WTC11 (cell line): Measurements from ENCODE around the gene GABRB1. TPM values are rescaled to one million over a fixed set of nuclear protein-coding genes. Genes with fewer than 3 reads are reported as not detected.

Experiments used
- ATAC-seq: fragments of 200-7000 bp; cut with Tn5 transposase; 2 replicates; pipeline ENCODE4 v1.10.0; 2021; ENCODE audit warnings: mild to moderate bottlenecking, moderate library complexity
- CTCF ChIA-PET: fragments of 300-600 bp; sonication (Branson Sonifier 250); formaldehyde crosslinking; loops from one replicate; lab custom pipeline; 2021; ENCODE audit warnings: antibody characterized with exemption; lab: Charles Lee
- POLR2A ChIA-PET: fragments of 350-600 bp; sonication (Branson Sonifier 250); formaldehyde crosslinking; loops from one replicate; lab custom pipeline; 2021; ENCODE audit warnings: antibody characterized with exemption; lab: Charles Lee
- DNase-seq: peaks from one replicate; pipeline ENCODE4 v3.0.0; 2021; ENCODE audit warnings: low spot score
- H3K27ac Mint-ChIP-seq: 2 replicates; pipeline ENCODE4 v1.8.0; 2021; ENCODE audit warnings: mixed read lengths
- H3K27me3 Mint-ChIP-seq: 2 replicates; pipeline ENCODE4 v1.8.0; 2021; ENCODE audit warnings: low read depth, mild to moderate bottlenecking, moderate library complexity, mixed read lengths
- H3K36me3 Mint-ChIP-seq: 2 replicates; pipeline ENCODE4 v1.8.0; 2021; ENCODE audit warnings: mixed read lengths
- H3K4me1 Mint-ChIP-seq: 2 replicates; pipeline ENCODE4 v1.8.0; 2022; ENCODE audit warnings: mixed read lengths
- H3K4me3 Mint-ChIP-seq: 2 replicates; pipeline ENCODE4 v1.8.0; 2021; ENCODE audit warnings: mild to moderate bottlenecking, moderate library complexity, mixed read lengths
- H3K9me3 Mint-ChIP-seq: 2 replicates; pipeline ENCODE4 v1.8.0; 2021; ENCODE audit warnings: mixed read lengths
- FOXP1 ChIP-seq: sonication (generic); formaldehyde crosslinking; IDR thresholded peaks from 2 replicates; pipeline ENCODE4 v1.8.0; 2022; ENCODE audit warnings: missing genetic modification reagents, mild to moderate bottlenecking, moderate library complexity, borderline replicate concordance
- JUN ChIP-seq: sonication (generic); formaldehyde crosslinking; IDR thresholded peaks from 2 replicates; pipeline ENCODE4 v1.8.0; 2023; ENCODE audit warnings: mild to moderate bottlenecking, missing genetic modification reagents
- MYBL2 ChIP-seq: sonication (generic); formaldehyde crosslinking; IDR thresholded peaks from 2 replicates; pipeline ENCODE4 v1.8.1; 2023; ENCODE audit warnings: mild to moderate bottlenecking, moderate library complexity, missing genetic modification reagents
- NFATC4 ChIP-seq: fragments of 250-450 bp; sonication (Bioruptor Pico); IDR thresholded peaks from 2 replicates; pipeline ENCODE4 v1.9.0; 2021; ENCODE audit warnings: mild to moderate bottlenecking
- PRRX2 ChIP-seq: fragments of 250-450 bp; sonication (Bioruptor Pico); IDR thresholded peaks from 2 replicates; pipeline ENCODE4 v1.8.0; 2021; ENCODE audit warnings: mild to moderate bottlenecking
- TEAD1 ChIP-seq: sonication (generic); formaldehyde crosslinking; IDR thresholded peaks from 2 replicates; pipeline ENCODE4 v1.8.0; 2022; ENCODE audit warnings: mild to moderate bottlenecking, missing genetic modification reagents
- ZBTB21 ChIP-seq: sonication (generic); formaldehyde crosslinking; IDR thresholded peaks from 2 replicates; pipeline ENCODE4 v1.8.1; 2023; ENCODE audit warnings: mild to moderate bottlenecking, missing genetic modification reagents, borderline replicate concordance
- ZNF138 ChIP-seq: sonication (generic); formaldehyde crosslinking; conservative IDR thresholded peaks from 2 replicates; pipeline ENCODE4 v1.8.1; 2022; ENCODE audit warnings: mild to moderate bottlenecking, moderate library complexity, missing genetic modification reagents
- total RNA-seq: library from RNA; stranded (reverse); gene quantifications from 3 replicates; pipeline ENCODE4 v1.2.3, GENCODE V29; 2021
- TF ChIP-seq, protein P1 (sequence below): sonication (generic); formaldehyde crosslinking; IDR thresholded peaks from 2 replicates; pipeline ENCODE4 v1.8.0; 2023; ENCODE audit warnings: missing genetic modification reagents, mild to moderate bottlenecking, borderline replicate concordance
- TF ChIP-seq, protein P2 (sequence below): sonication (generic); formaldehyde crosslinking; IDR thresholded peaks from 2 replicates; pipeline ENCODE4 v1.8.1; 2022; ENCODE audit warnings: mild to moderate bottlenecking, moderate library complexity, missing genetic modification reagents
- TF ChIP-seq, protein P3 (sequence below): sonication (generic); formaldehyde crosslinking; IDR thresholded peaks from 2 replicates; pipeline ENCODE4 v1.8.1; 2023; ENCODE audit warnings: mild to moderate bottlenecking, moderate library complexity, missing genetic modification reagents
- TF ChIP-seq, protein P4 (sequence below): fragments of 200-600 bp; IDR thresholded peaks from 2 replicates; pipeline ENCODE4 v1.8.0; 2022; ENCODE audit warnings: antibody characterized with exemption
- TF ChIP-seq, protein P5 (sequence below): sonication (generic); formaldehyde crosslinking; IDR thresholded peaks from 2 replicates; pipeline ENCODE4 v1.8.0; 2023; ENCODE audit warnings: mild to moderate bottlenecking, missing genetic modification reagents

Gene GABRB1
- total RNA-seq, 1 experiment from 2014 or later, result 0.66 TPM

DNA sequence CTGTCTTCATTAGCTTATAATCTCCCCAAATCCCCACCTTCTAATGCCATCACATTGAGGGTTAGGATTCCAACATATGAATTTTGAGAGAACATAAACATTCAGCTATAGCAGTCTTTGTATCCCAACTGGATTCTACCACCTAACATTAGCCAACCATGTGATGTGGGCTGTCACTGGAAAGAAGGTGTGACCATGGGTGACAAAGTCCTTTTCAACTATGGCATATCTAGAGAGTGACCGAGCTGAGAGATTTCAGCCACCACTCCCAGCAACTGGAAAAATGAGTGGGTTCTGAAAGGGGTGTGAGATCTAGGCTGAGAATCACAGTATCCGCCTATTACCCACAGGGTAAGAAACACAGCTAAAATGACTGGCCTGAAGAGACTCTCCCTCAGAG is 22.1 kb downstream of the GABRB1 start:
- Mint-ChIP-seq H3K4me1 (peaks cover 44% of the 10 kb centered on the region), H3K9me3 (no peaks in the 10 kb centered on the region)
- TF ChIP-seq ZNF138 (CRISPR knock-in tag) (no peak), PRRX2 (CRISPR knock-in tag) (no peak), NFATC4 (no peak), MYBL2 (CRISPR knock-in tag) (no peak), JUN (no peak), TEAD1 (CRISPR knock-in tag) (no peak)
- TF ChIP-seq, protein P1, sequence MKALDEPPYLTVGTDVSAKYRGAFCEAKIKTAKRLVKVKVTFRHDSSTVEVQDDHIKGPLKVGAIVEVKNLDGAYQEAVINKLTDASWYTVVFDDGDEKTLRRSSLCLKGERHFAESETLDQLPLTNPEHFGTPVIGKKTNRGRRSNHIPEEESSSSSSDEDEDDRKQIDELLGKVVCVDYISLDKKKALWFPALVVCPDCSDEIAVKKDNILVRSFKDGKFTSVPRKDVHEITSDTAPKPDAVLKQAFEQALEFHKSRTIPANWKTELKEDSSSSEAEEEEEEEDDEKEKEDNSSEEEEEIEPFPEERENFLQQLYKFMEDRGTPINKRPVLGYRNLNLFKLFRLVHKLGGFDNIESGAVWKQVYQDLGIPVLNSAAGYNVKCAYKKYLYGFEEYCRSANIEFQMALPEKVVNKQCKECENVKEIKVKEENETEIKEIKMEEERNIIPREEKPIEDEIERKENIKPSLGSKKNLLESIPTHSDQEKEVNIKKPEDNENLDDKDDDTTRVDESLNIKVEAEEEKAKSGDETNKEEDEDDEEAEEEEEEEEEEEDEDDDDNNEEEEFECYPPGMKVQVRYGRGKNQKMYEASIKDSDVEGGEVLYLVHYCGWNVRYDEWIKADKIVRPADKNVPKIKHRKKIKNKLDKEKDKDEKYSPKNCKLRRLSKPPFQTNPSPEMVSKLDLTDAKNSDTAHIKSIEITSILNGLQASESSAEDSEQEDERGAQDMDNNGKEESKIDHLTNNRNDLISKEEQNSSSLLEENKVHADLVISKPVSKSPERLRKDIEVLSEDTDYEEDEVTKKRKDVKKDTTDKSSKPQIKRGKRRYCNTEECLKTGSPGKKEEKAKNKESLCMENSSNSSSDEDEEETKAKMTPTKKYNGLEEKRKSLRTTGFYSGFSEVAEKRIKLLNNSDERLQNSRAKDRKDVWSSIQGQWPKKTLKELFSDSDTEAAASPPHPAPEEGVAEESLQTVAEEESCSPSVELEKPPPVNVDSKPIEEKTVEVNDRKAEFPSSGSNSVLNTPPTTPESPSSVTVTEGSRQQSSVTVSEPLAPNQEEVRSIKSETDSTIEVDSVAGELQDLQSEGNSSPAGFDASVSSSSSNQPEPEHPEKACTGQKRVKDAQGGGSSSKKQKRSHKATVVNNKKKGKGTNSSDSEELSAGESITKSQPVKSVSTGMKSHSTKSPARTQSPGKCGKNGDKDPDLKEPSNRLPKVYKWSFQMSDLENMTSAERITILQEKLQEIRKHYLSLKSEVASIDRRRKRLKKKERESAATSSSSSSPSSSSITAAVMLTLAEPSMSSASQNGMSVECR, result no peak
- TF ChIP-seq, protein P2, sequence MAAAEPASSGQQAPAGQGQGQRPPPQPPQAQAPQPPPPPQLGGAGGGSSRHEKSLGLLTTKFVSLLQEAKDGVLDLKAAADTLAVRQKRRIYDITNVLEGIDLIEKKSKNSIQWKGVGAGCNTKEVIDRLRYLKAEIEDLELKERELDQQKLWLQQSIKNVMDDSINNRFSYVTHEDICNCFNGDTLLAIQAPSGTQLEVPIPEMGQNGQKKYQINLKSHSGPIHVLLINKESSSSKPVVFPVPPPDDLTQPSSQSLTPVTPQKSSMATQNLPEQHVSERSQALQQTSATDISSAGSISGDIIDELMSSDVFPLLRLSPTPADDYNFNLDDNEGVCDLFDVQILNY, result no peak
- TF ChIP-seq, protein P3, sequence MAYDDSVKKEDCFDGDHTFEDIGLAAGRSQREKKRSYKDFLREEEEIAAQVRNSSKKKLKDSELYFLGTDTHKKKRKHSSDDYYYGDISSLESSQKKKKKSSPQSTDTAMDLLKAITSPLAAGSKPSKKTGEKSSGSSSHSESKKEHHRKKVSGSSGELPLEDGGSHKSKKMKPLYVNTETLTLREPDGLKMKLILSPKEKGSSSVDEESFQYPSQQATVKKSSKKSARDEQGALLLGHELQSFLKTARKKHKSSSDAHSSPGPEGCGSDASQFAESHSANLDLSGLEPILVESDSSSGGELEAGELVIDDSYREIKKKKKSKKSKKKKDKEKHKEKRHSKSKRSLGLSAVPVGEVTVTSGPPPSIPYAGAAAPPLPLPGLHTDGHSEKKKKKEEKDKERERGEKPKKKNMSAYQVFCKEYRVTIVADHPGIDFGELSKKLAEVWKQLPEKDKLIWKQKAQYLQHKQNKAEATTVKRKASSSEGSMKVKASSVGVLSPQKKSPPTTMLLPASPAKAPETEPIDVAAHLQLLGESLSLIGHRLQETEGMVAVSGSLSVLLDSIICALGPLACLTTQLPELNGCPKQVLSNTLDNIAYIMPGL, result no peak
- TF ChIP-seq, all 79 proteins: peak for 0
- CTCF ChIA-PET, result interaction anchor here (1.0 kb wide), 1 partner anchor 122 kb away, joined by 4 read pairs; no protein-coding TSS in a partner anchor
- Mint-ChIP-seq H3K36me3 (no peaks in the 10 kb centered on the region), H3K4me3 (no peak overlapping the region), H3K27ac (no peak overlapping the region), H3K27me3 (no peaks in the 10 kb centered on the region)
- no peak for ATAC-seq
- no peak for DNase-seq
- POLR2A ChIA-PET, result no interaction called here

DNA sequence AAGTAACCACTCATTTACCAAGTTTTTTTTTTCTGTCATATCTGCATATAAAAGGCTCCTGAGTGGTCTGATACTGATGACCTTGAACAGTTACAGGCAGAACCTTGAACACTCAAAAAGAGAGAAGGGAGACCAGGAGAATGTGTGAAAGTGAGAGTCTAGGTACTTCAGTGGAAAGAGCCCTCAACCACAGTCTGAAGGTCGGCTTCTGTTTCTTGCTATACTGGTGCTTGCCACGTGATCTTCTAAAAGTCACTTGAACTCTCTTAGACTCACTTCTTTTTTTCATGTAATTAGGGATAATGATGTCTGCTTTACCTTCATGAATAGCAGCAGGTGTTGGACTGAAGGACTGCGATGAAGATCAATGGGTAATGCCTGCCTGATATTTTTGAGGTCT is 22.8 kb downstream of the GABRB1 start:
- no peak overlapping the region for H3K27ac Mint-ChIP-seq
- H3K9me3 Mint-ChIP-seq, result no peaks in the 10 kb centered on the region
- H3K36me3 Mint-ChIP-seq, result no peaks in the 10 kb centered on the region
- ChIA-PET POLR2A (no interaction called here), CTCF (interaction anchor here (1.0 kb wide), 1 partner anchor 122 kb away, joined by 4 read pairs; no protein-coding TSS in a partner anchor)
- no peak overlapping the region for H3K4me3 Mint-ChIP-seq
- ATAC-seq, result no peak
- DNase-seq, result no peak
- TF ChIP-seq ZBTB21 (CRISPR knock-in tag) (no peak), FOXP1 (CRISPR knock-in tag) (no peak)
- TF ChIP-seq, protein P4, sequence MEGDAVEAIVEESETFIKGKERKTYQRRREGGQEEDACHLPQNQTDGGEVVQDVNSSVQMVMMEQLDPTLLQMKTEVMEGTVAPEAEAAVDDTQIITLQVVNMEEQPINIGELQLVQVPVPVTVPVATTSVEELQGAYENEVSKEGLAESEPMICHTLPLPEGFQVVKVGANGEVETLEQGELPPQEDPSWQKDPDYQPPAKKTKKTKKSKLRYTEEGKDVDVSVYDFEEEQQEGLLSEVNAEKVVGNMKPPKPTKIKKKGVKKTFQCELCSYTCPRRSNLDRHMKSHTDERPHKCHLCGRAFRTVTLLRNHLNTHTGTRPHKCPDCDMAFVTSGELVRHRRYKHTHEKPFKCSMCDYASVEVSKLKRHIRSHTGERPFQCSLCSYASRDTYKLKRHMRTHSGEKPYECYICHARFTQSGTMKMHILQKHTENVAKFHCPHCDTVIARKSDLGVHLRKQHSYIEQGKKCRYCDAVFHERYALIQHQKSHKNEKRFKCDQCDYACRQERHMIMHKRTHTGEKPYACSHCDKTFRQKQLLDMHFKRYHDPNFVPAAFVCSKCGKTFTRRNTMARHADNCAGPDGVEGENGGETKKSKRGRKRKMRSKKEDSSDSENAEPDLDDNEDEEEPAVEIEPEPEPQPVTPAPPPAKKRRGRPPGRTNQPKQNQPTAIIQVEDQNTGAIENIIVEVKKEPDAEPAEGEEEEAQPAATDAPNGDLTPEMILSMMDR, result no peak
- peaks cover 40% of the 10 kb centered on the region for H3K4me1 Mint-ChIP-seq
- no peaks in the 10 kb centered on the region for H3K27me3 Mint-ChIP-seq

DNA sequence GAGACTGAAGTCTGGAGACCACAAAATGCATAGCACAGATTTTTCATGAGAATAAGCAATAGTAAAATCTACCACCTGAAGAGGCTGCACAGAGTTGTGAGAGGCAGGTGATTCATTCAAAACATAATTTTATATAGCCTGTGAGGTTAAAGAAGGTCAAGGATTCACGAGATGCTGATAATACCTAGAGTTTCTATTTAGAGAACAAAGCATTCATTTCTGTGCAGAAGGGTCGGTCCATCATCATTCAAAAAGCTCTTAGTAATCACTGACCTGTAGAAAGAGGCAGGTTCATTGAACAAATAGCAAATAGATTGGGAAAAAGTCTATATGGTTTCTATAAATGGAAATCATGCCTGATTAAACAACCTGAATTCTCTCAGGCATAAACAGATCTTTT is 26.6 kb downstream of the GABRB1 start:
- H3K4me1 Mint-ChIP-seq, result peaks cover 8% of the 10 kb centered on the region; the same call in 1 of the 2 replicates
- ATAC-seq (no peak), DNase-seq (no peak)
- POLR2A ChIA-PET, result no interaction called here
- no peak overlapping the region for H3K27ac Mint-ChIP-seq
- CTCF ChIA-PET, result no interaction called here
- H3K4me3 Mint-ChIP-seq, result no peak overlapping the region
- H3K9me3 Mint-ChIP-seq, result no peaks in the 10 kb centered on the region
- TF ChIP-seq, protein P5, sequence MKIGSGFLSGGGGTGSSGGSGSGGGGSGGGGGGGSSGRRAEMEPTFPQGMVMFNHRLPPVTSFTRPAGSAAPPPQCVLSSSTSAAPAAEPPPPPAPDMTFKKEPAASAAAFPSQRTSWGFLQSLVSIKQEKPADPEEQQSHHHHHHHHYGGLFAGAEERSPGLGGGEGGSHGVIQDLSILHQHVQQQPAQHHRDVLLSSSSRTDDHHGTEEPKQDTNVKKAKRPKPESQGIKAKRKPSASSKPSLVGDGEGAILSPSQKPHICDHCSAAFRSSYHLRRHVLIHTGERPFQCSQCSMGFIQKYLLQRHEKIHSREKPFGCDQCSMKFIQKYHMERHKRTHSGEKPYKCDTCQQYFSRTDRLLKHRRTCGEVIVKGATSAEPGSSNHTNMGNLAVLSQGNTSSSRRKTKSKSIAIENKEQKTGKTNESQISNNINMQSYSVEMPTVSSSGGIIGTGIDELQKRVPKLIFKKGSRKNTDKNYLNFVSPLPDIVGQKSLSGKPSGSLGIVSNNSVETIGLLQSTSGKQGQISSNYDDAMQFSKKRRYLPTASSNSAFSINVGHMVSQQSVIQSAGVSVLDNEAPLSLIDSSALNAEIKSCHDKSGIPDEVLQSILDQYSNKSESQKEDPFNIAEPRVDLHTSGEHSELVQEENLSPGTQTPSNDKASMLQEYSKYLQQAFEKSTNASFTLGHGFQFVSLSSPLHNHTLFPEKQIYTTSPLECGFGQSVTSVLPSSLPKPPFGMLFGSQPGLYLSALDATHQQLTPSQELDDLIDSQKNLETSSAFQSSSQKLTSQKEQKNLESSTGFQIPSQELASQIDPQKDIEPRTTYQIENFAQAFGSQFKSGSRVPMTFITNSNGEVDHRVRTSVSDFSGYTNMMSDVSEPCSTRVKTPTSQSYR, result no peak
- TF ChIP-seq, all 79 proteins: peak for 0
- no peaks in the 10 kb centered on the region for H3K27me3 Mint-ChIP-seq
- H3K36me3 Mint-ChIP-seq, result no peaks in the 10 kb centered on the region
